Stimulated activated CD4-positive, alpha-beta T cell treated with anti-CD3 and anti-CD28 coated beads, Interleukin-4, amount 100 ng/mL, for 24 hours (primary cell): ENCODE measurements around the gene UBN1.

ENCODE experiments used
- DNase-seq: peaks from one replicate; pipeline ENCODE4 v3.0.0-alpha.2; 2020

Gene UBN1

GRCh38 chr16:4859900-4860255 is 12.6 kb downstream of the UBN1 start:
- DNase-seq, result no peak

GRCh38 chr16:4860727-4861342 is 13.6 kb downstream of the UBN1 start:
- no peak for DNase-seq

DNA sequence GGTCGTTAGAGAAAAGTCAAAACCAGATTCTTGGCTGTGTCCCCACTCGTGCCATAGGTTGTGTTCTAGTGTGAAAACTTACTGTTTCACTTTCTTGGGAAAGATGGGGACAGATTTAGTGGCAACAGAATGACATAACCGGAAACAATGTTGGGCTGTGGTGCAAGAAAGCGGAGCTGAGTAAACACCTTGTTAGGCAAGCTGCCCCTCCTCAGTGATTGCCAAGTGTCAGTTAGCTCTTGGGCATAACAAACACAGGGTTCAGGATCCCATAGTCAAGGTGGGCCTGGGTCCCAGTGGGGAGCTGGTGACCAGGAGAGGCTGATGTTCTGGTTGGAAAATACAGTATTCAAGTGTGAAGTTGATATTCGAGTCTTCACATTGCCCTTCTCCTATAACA is 15.4 kb downstream of the UBN1 start:
- DNase-seq, result no peak

DNA sequence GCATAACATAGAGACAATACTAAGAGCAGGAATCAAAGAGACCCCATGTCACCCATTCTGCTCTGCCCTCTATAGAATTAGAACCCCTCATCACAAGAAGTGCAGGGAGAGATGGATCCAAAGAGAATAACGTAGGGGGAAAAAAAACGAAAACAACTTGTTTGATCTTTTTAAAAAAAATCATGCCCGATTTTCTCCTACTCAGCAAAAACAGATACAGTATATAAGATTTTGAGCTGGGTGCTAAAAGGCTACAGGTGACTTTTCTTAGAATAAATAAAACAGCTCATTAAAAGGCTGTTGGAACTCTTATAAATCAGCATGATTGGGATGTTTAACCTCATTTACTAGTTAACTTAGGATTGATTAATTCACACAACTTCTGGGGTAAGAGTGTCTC is 17.4 kb downstream of the UBN1 start:
- DNase-seq, result no peak

GRCh38 chr16:4865231-4865860 is 18.1 kb downstream of the UBN1 start:
- DNase-seq, result no peak

GRCh38 chr16:4866586-4866985 is 19.3 kb downstream of the UBN1 start:
- no peak for DNase-seq

- DNase-seq, result no peak
Observed at GRCh38 chr16:4868026-4868425, 20.7 kb downstream of the UBN1 start.

DNA sequence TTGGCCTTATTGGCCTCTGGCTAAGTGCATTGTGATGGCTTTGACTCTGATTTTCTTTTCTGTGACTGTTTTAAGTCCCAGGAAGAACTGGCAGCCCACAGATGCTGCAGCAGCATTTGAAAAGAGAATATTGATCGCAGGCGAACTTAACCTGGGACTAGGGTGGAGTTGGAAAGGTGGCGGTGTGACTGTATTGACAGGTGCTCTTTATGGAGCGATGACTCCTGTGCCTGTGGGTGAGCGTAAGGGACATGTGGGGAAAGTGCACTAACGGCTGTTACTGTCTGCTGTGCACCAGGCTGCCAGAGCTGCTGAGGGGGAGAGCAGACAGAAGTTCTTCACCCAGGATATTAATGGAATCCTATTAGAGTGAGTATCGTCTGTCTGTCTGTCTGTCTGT is 21.3 kb downstream of the UBN1 start:
- no peak for DNase-seq

DNA sequence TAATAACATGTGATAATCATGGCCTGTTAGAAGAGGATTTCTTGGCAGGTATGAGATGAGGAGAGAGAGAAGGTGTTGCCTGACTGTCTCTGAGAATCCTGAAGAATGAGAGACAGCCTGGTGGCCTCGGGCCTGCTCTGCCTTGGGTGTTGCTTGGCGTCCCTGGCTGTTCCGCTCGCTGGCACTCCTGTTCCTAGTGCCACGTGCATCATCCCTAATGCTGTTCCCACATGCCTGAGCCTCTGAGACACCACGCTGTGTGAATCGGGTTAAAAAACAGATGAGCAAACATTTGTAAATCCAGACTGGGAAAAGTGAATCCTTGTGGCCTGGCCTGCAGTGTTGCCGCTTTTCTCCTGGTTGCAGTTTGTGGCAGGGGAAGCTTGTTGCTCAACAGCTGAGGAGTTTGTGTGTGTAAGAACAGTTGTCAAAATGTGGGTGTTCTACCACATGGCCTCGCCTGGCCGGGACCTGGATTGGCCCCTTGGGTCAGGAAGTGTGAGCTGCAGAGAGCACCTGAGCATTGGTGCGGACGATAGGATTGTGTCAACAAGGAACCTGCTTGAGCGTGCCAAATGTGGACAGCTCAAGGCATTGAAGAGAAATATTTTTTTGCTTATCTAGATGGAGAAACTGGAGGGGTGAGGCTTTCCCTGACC is 22.0 kb downstream of the UBN1 start:
- no peak for DNase-seq

DNA sequence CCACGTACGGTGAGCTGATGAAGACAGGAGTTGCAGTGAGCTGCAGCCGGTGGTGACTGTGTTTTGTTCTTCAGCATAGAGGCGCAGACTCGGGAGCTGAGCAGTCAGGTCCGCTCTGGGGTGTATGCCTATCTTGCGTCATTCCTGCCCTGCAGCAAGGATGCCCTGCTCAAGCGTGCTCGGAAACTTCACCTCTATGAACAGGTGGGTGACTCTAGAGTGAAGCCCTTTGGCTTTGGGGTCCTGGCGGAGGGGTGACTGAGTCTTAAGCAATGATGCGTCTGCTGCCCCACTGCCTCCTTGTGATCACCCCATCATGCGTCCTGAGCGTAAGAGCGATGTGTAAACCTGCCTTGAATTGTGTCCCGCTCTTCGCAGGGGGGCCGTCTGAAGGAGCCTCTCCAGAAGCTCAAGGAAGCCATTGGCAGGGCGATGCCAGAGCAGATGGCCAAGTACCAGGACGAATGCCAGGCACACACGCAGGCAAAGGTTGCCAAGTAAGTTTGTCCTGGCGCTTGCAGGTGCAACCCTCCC is 22.9 kb downstream of the UBN1 start:
- no peak for DNase-seq

- no peak for DNase-seq
Observed at GRCh38 chr16:4871071-4871470, 23.8 kb downstream of the UBN1 start.

GRCh38 chr16:4873091-4873490 is 25.8 kb downstream of the UBN1 start:
- no peak for DNase-seq

DNA sequence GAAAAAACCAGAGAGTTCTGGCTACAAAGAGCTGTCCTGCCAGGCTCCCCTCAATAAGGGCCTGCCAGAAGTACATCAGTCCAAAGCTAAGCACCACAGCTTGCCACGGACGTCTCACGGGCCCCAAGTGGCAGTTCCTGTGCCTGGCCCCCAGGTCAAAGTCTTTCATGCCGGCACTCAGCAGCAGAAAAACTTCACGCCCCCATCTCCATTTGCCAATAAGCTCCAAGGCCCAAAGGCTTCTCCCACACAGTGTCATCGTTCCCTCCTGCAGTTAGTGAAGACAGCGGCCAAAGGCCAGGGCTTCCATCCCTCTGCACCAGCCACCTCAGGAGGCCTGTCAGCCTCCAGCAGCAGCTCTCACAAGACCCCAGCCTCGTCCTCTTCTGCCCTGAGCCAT is 27.4 kb downstream of the UBN1 start:
- DNase-seq, result no peak

GRCh38 chr16:4876646-4877379 is 29.5 kb downstream of the UBN1 start:
- DNase-seq, result no peak

GRCh38 chr16:4877380-4877685 is 30.1 kb downstream of the UBN1 start:
- DNase-seq, result no peak

DNA sequence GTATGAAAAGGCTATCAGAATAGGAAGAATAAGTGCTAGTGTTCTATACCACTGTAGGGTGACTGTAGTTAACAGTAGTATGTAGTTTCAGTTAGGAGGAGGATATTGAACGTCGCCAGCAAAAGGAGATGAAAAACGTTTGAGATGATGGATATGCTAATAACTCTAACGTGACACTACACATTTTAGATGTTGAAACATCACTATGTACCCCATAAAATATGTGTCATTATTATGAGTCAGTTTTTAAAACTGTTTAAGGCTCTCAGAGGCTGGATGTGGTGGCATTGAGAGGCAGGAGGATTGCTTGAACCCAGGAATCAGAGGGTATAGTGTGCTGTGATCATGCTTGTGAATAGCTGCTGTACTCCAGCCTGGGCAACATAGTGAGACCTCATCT is 31.8 kb downstream of the UBN1 start:
- DNase-seq, result no peak

DNA sequence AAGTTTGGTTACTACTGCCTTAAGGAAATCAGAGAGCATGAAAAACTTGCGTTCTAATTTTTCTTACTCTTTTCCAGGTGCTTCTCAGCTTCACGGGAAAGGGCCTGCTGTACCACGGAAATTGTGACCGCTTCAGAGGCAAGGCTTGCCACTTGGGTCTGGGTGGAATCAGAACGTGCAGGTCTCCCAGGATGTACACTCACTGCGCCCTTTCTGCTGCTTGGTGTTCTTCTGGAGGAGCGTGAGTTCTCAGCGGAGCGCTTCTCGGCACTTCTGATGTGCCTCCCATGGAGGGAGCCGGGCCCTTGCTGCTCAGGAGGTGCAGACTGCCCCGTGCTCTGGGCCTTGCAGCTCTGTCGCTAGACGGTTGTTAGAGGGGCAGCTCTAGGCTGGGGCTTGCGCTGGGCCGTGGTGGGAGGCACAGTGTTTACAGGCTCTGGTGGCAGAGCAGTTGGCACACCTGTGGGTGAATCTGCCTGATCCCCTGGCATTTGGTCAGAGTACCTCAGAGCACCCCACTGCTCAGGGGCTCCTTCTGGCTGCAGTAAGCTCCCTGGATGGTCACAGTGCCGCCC is 32.8 kb downstream of the UBN1 start:
- DNase-seq, result no peak

- DNase-seq, result no peak
Observed at GRCh38 chr16:4882000-4882632, 34.8 kb downstream of the UBN1 start.

- DNase-seq, result no peak
Observed at GRCh38 chr16:4882633-4883285, 35.5 kb downstream of the UBN1 start.

GRCh38 chr16:4883501-4883900 is 36.2 kb downstream of the UBN1 start:
- no peak for DNase-seq

GRCh38 chr16:4884209-4884608 is 36.9 kb downstream of the UBN1 start:
- no peak for DNase-seq
